HCT116 (cell line): ENCODE data around the gene TCIRG1. TPM values are rescaled to one million over a fixed set of nuclear protein-coding genes. Genes with fewer than 3 reads are reported as not detected.
A peak's percentile ranks its signal among the peaks of the same experiment; 100 is the strongest.

ENCODE experiments used
- ATAC-seq: fragments of 200-7000 bp; cut with Tn5 transposase; 2 replicates; pipeline ENCODE4 v1.9.1; 2020; ENCODE audit warnings: mild to moderate bottlenecking, moderate library complexity
- BruUV-seq: library from RNA; stranded (reverse); fragments of 400-500 nt; replicated peaks from 2 replicates; lab custom pipeline; 2021; lab: Mats Ljungman, UMichigan
- CTCF ChIA-PET: fragments of 300-600 bp; sonication (Branson Sonifier 250); formaldehyde crosslinking; loops from one replicate; lab custom pipeline; 2021; ENCODE audit warnings: antibody characterized with exemption; lab: Charles Lee
- POLR2A ChIA-PET: fragments of 300-600, 350-600 bp; sonication (Branson Sonifier 250); formaldehyde crosslinking; loops from one replicate; lab custom pipeline; 2021; ENCODE audit warnings: antibody characterized with exemption; lab: Charles Lee
- RAD21 ChIA-PET, 2 experiments: fragments of 300-600 bp; sonication (Branson Sonifier 250); formaldehyde crosslinking; loops; one replicate each; lab custom pipeline; 2023; ENCODE audit warnings: low total read pairs in 2 of 2; ENCODE audit not compliant: uncharacterized antibody in 2 of 2, unreplicated experiment in 2 of 2, low non-redundant PET in 1 of 2; lab: Charles Lee
- DNase-seq: peaks from one replicate; pipeline ENCODE4 v3.0.0-alpha.2; 2010; ENCODE audit warnings: low read depth, low spot score
- H2AFZ ChIP-seq: fragments of 200-600 bp; shearing (Covaris generic), sonication (generic); 2 replicates; pipeline ENCODE4 v1.6.1; 2017; ENCODE audit warnings: low read depth, mixed run types, mixed read lengths, antibody characterized with exemption, low read length; ENCODE audit not compliant: poor library complexity, severe bottlenecking
- H3K27ac ChIP-seq: 2 replicates; pipeline ENCODE4 v1.5.1; 2012; ENCODE audit warnings: low read depth, low read length
- H3K27me3 ChIP-seq: fragments of 200-600 bp; sonication (generic); 2 replicates; pipeline ENCODE4 v1.6.1; 2016; ENCODE audit warnings: mixed run types, low read length, mixed read lengths; ENCODE audit not compliant: insufficient read depth
- H3K36me3 ChIP-seq, 2 experiments: fragments of 200-500 bp in 1 of 2; fragments of 200-600 bp in 1 of 2; sonication (Bioruptor generic) in 1 of 2; sonication (generic) in 1 of 2; 2 replicates each; pipeline versions ENCODE4 v1.5.1 to v1.6.1; 2014 to 2016; ENCODE audit warnings: low read length in 2 of 2, inconsistent platforms in 1 of 2, mixed read lengths in 1 of 2, mixed run types in 1 of 2; ENCODE audit not compliant: insufficient read depth in 2 of 2, control insufficient read depth in 1 of 2
- H3K4me1 ChIP-seq, 2 experiments: fragments of 200-600 bp in 1 of 2; sonication (generic) in 1 of 2; 2 replicates each; pipeline versions ENCODE4 v1.5.1 to v1.6.1; 2012 to 2017; ENCODE audit warnings: low read length in 2 of 2, inconsistent platforms in 1 of 2, mild to moderate bottlenecking in 1 of 2, mixed read lengths in 1 of 2, mixed run types in 1 of 2, moderate library complexity in 1 of 2; ENCODE audit not compliant: insufficient read depth in 2 of 2, control insufficient read depth in 1 of 2
- H3K4me2 ChIP-seq: fragments of 200-600 bp; sonication (generic); 2 replicates; pipeline ENCODE4 v1.6.1; 2017; ENCODE audit warnings: mixed run types, low read length, mixed read lengths
- H3K4me3 ChIP-seq, 2 experiments: fragments of 200-600 bp in 1 of 2; sonication (generic) in 1 of 2; replicated peaks in 1 of 2; 2 replicates each; pipeline ENCODE4 v1.5.1; 2011 to 2016; ENCODE audit warnings: low read length in 2 of 2, control low read depth in 1 of 2, low read depth in 1 of 2, mild to moderate bottlenecking in 1 of 2, mixed read lengths in 1 of 2, mixed run types in 1 of 2
- H3K79me2 ChIP-seq: fragments of 200-600 bp; sonication (generic); 2 replicates; pipeline ENCODE4 v1.6.1; 2017; ENCODE audit warnings: mild to moderate bottlenecking, mixed run types, low read length, moderate library complexity, mixed read lengths; ENCODE audit not compliant: insufficient read depth
- H3K9ac ChIP-seq: fragments of 200-600 bp; sonication (generic); 2 replicates; pipeline ENCODE4 v1.6.1; 2016; ENCODE audit warnings: low read length, mixed read lengths
- H3K9me2 ChIP-seq: fragments of 200-600 bp; sonication (generic), shearing (Covaris generic); 2 replicates; pipeline ENCODE4 v1.6.1; 2017; ENCODE audit warnings: mixed run types, mild to moderate bottlenecking, moderate library complexity; ENCODE audit not compliant: insufficient read depth
- H3K9me3 ChIP-seq, 2 experiments: fragments of 200-500 bp in 1 of 2; fragments of 200-600 bp in 1 of 2; sonication (Bioruptor generic) in 1 of 2; sonication (generic) in 1 of 2; 2 replicates each; pipeline ENCODE4 v1.6.1; 2014 to 2017; ENCODE audit warnings: low read length in 2 of 2, mixed read lengths in 2 of 2, inconsistent platforms in 1 of 2, low read depth in 1 of 2, mild to moderate bottlenecking in 1 of 2, mixed run types in 1 of 2, moderate library complexity in 1 of 2; ENCODE audit not compliant: control insufficient read depth in 1 of 2, insufficient read depth in 1 of 2
- H4K20me1 ChIP-seq: fragments of 200-600 bp; sonication (generic), shearing (Covaris generic); 2 replicates; pipeline ENCODE4 v1.6.1; 2017; ENCODE audit warnings: mixed run types, mild to moderate bottlenecking, moderate library complexity; ENCODE audit not compliant: insufficient read depth
- CBX3 ChIP-seq: IDR thresholded peaks from 2 replicates; pipeline ENCODE4 v1.6.1; 2012; ENCODE audit warnings: low read depth
- CEBPB ChIP-seq: IDR thresholded peaks from 2 replicates; pipeline ENCODE4 v1.6.1; 2012; ENCODE audit warnings: low read depth
- ELF1 ChIP-seq: IDR thresholded peaks from 2 replicates; pipeline ENCODE4 v1.6.1; 2012; ENCODE audit warnings: low read depth, borderline replicate concordance
- EZH2phosphoT487 ChIP-seq: fragments of 200-600 bp; IDR thresholded peaks from 2 replicates; pipeline ENCODE4 v1.6.1; 2018; ENCODE audit warnings: antibody characterized with exemption, borderline replicate concordance
- SP1 ChIP-seq: IDR thresholded peaks from 2 replicates; pipeline ENCODE4 v1.6.1; 2012; ENCODE audit warnings: low read depth
- SRF ChIP-seq: IDR thresholded peaks from 2 replicates; pipeline ENCODE4 v1.6.1; 2012; ENCODE audit warnings: low read depth
- TCF7L2 ChIP-seq: IDR thresholded peaks from 2 replicates; pipeline ENCODE4 v1.7.0; 2011; ENCODE audit warnings: borderline replicate concordance, inconsistent platforms; ENCODE audit not compliant: insufficient read depth, insufficient read length; ENCODE audit errors: extremely low read depth
- YY1 ChIP-seq: IDR thresholded peaks from 2 replicates; pipeline ENCODE4 v1.6.1; 2011; ENCODE audit warnings: low read length, low read depth, moderate library complexity, mild to moderate bottlenecking; ENCODE audit not compliant: insufficient replicate concordance; ENCODE audit errors: extremely low read depth
- ZFX ChIP-seq: fragments of 450-650 bp; IDR thresholded peaks from 2 replicates; pipeline ENCODE4 v1.6.1; 2017
- ZNF274 ChIP-seq: fragments of 200-500 bp; sonication (Bioruptor generic); IDR thresholded peaks from 2 replicates; pipeline ENCODE4 v1.6.1; 2014; ENCODE audit warnings: mild to moderate bottlenecking, low read depth, low read length, inconsistent platforms
- intact Hi-C: fragments of 100-400 bp; cut with micrococcal nuclease; formaldehyde crosslinking; loops from 2 replicates; pipeline ENCODE4 v1.10.0; 2022
- total RNA-seq: library from RNA; stranded (reverse); gene quantifications from one replicate; pipeline ENCODE4 v1.2.1, GENCODE V29; 2021; ENCODE audit not compliant: unreplicated experiment
- TF ChIP-seq, protein P1 (sequence below): IDR thresholded peaks from 2 replicates; pipeline ENCODE4 v1.6.1; 2012

The TCIRG1 gene
- total RNA-seq, 1 experiment from 2014 or later, result 101 TPM

DNA sequence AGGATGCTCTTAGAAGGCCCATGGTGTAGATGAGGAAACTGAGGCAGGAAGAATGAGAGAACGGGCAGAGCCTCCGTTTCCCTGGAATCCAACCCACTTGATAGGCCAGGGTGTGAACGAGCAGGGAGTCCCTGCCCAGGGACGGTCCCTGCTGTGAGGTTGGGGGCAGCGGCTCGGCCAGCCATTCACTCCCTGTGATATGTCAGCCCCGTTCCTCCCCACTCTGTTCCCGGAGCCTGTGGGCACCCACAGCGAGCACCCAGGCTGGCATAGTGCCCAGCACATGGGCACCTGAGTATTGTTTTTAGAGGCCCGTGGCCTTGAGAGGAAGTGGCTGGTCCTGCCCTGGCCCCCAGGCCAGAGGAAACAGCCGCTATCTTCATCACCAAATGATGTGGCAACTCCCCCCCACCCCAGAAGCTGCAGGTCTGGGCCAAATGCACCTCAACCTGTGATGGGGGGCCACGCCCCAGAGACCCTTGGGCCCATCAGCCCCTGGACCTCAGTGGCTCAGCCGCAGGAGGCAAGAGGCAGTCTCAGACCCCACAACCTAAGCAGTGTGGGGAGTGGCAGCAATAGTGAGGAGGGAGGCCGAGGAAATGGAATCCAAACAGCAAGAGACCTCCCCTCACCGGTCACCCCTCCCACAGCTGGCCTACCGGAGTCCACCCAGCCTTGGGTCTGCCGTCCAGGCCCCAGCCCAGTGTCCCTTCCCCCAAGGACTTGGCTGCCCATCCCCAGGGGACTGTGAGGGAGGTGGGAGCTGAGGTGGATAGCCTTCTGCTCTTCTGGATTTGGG is 26.6 kb upstream of the TCIRG1 start:
- Histone ChIP-seq H3K27me3 (no peaks in the 10 kb centered on the region), H3K9me2 (no peaks in the 10 kb centered on the region), H3K27ac (peak overlapping the region; percentile 96), H3K36me3 (no peaks in the 10 kb centered on the region), H2AFZ (no peak overlapping the region), H3K9ac (peak overlapping the region; percentile 86), H4K20me1 (no peaks in the 10 kb centered on the region), H3K9me3 (no peaks in the 10 kb centered on the region), H3K4me3 (peak overlapping the region in 1 of 2 experiments; percentile 51; a peak in 1 of 4 replicates), H3K79me2 (peaks cover 20% of the 10 kb centered on the region; the same call in 1 of the 2 replicates), H3K4me1 (peaks cover 85 to 95% of the 10 kb centered on the region in 2 experiments), H3K4me2 (peak overlapping the region; percentile 97)
- ATAC-seq (no peak), DNase-seq (no peak)
- CTCF ChIA-PET, result no interaction called here
- RAD21 ChIA-PET, result interaction anchor here in 1 of 2 experiments (0.6 kb wide), 1 partner anchor 41 kb away, joined by 3 read pairs; no protein-coding TSS in a partner anchor
- POLR2A ChIA-PET, result no interaction called here
- intact Hi-C loops, result loop anchor here (5.0 kb wide), 1 partner anchor 195 kb away; no protein-coding TSS in a partner anchor
- no TSS peak for BruUV-seq
- TF ChIP-seq ZFX, result no peak
- TF ChIP-seq TCF7L2, result no peak
- TF ChIP-seq CBX3, result no peak
- no peak for TF ChIP-seq SRF
- TF ChIP-seq ELF1, result no peak
- TF ChIP-seq EZH2phosphoT487, result no peak
- TF ChIP-seq YY1, result no peak
- no peak for TF ChIP-seq ZNF274
- TF ChIP-seq, protein P1, sequence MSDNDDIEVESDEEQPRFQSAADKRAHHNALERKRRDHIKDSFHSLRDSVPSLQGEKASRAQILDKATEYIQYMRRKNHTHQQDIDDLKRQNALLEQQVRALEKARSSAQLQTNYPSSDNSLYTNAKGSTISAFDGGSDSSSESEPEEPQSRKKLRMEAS, result no peak
- TF ChIP-seq SP1, result no peak
- no peak for TF ChIP-seq CEBPB
